NB4 (cell line): Measurements from ENCODE around the gene TNFRSF8.

Experiments
- DNase-seq: peaks from one replicate; pipeline ENCODE4 v3.0.0; 2010; ENCODE audit warnings: low read depth
- H3K4me3 ChIP-seq: one replicate; pipeline ENCODE4 v1.5.1; 2011; ENCODE audit warnings: mild to moderate bottlenecking, low read depth, low read length, moderate library complexity
- CTCF ChIP-seq: IDR thresholded peaks from one replicate; pipeline ENCODE4 v1.5.1; 2012; ENCODE audit warnings: low read depth, low read length
- MYC ChIP-seq: IDR thresholded peaks from 2 replicates; pipeline ENCODE4 v1.6.1; 2011; ENCODE audit warnings: low read depth, low read length
- POLR2A ChIP-seq: IDR thresholded peaks from 2 replicates; pipeline ENCODE4 v1.6.1; 2011; ENCODE audit warnings: mild to moderate bottlenecking; ENCODE audit not compliant: insufficient read length; ENCODE audit errors: extremely low read depth
- TF ChIP-seq, protein P1 (sequence below): IDR thresholded peaks from 2 replicates; pipeline ENCODE4 v1.6.1; 2011; ENCODE audit warnings: low read depth, low read length

TNFRSF8 gene

DNA sequence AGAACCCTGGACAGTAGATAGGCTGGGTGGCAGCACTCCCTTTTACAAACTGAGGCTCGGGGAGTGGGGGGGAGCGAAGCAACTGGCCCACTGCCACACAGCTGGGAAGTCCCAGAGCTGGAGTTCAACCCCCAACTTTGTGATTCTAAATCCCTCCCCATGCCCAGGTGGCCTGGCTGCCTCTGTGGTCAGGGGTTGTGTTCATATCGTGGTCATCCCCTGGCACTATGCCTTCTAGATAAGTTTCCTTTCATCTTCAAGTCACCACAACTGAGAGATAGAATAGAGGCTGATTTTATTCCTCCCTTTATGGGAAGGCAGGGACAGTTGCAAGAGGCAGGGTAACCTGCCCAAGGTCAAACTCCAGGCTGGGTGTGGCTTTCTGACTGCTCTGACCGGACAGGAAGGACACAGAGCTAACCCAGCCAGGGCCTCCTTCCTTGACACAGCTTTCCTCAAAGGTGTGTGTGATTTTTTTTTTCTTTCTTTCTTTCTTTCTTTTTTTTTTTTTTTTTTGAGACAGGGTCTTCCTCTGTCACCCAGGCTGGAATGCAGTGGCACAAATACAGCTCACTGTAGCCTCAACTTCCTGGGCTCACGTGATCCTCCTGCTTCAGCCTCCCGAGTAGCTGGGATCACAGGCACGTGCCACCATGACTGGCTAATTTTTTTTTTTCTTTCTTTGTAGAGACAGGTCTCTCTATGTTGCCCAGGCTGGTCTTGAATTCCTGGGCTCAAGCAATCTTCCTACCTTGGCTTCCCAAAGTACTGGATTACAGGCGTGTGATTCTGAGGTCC, 85.3 kb downstream of the TNFRSF8 start:
- no peak overlapping the region for H3K4me3 ChIP-seq

DNA sequence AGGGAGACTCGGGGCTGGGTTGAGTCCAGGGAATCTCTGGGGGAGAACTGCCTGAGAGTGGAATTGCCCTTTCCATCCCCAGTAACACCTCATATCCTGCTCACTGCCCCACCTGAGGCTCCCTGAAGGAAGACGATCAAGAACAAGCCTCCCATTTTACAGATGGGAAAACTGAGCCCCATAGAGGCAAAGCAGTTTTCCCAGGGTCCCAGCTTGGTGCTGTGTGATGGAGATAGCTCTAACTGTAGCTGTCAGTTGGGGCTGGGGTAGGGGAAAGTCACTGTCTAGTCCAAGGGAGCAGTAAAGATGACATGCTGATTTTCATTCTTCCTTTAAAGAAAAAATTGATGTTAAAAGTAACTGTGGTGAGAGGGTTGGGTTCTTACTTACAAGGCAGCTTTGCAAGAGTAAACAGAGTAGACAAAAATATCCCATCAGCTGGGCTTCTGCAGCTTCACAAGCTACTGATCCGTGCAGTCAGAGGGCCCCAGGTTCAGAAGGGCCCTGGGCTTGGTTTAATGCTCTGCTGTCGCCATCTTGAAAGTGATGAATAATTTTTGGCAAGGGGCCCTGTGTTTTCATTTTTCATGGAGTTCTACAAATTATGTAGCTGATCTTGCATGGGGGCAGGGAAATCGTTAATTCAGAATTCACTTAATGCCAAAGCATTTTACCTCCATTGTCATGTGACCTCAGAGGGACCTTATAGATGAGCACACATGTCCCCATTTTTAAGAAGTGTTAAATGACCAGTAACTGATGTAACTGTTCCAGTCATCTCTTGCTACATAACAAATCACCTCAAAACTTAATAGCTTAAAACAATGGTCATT, 86.1 kb downstream of the TNFRSF8 start:
- DNase-seq = no peak
- no peak for TF ChIP-seq MYC
- TF ChIP-seq CTCF = no peak
- TF ChIP-seq, protein P1, sequence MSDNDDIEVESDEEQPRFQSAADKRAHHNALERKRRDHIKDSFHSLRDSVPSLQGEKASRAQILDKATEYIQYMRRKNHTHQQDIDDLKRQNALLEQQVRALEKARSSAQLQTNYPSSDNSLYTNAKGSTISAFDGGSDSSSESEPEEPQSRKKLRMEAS = no peak
- TF ChIP-seq POLR2A = no peak
- H3K4me3 ChIP-seq = no peak overlapping the region

More for the DNA sequence above, 85.3 kb downstream of the TNFRSF8 start:
- no peak for TF ChIP-seq CTCF
- peak; percentile 47 for DNase-seq

DNA sequence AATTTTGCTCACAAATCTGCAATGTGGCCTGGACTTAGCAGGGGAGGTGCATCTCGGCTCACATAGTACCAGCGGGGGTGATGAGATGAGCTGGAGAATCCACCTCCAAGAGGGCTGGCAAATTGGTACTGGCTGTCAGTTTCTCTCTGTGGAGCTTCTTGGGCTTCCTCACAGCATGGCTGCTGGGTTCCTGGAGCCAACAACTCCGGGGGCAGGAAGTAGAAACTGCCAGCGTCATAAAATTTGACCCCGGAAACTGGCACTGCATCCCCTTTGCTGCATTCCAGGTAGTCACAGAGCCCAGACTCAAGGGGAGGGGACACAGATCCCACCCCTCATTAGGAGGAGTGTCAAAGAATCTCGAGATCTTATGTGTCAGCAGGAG, 86.7 kb downstream of the TNFRSF8 start:
- no peak overlapping the region for H3K4me3 ChIP-seq
- no peak for DNase-seq
- TF ChIP-seq, protein P1 = no peak
- no peak for TF ChIP-seq CTCF
- no peak for TF ChIP-seq MYC
- TF ChIP-seq POLR2A = no peak

DNA sequence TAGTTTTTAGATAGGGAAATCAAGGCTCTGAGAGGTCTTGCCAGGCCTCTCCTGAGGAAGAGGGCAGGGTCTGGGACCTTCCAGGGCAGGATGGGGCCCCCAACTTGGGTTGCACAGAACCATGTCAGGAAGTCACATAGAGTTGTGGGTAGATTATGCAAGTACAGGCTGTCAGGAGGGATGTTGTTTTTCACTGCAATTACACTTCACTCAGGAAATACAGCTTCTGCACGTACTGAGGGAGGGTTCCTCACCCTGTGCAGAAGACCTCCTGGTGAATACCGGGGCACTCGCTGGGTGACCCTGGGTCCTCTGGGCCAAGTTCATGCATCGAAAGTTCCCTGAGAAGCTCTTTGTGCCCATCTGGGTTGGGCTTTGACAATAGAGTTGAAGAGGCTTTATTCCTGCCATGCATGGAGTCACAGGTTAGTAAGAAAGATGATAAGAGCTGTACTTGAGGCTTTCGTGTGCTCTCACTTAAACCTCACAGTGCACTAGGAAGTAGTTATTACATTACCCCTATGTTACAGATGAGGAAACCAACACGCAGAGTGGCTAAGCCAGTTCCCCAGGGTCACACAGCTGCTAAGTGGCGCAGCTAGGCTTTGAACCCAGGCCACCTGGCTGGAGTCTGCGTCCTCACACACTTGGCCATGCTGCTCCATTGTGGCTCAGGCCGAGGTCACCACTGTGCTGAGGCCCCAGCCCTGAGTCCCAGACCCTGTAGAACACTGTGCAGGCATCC, 87.5 kb downstream of the TNFRSF8 start:
- TF ChIP-seq CTCF (no peak), MYC (no peak), POLR2A (no peak)
- TF ChIP-seq, protein P1 = no peak
- H3K4me3 ChIP-seq = no peak overlapping the region
- peak; percentile 86 for DNase-seq

DNA sequence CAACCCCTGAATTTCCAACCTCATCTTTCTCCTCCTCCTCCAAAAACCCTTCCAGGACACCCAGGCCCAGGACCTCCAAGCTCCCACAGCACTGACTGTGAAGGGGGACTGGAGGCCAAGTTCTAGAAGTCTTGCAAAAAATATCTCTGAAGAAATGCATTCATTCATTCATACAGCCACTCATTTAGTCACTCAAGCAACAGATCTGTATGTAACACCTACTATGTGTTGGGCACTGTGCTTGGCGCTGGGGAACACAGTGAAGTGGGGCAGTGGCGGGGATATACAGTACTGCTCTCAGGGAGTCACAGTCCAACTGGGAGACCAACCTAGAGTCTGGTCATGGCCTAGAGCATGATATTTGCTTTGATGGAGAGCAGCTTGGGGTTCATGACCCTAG, 88.4 kb downstream of the TNFRSF8 start:
- DNase-seq = no peak
- no peak overlapping the region for H3K4me3 ChIP-seq
- TF ChIP-seq, protein P1 = no peak
- TF ChIP-seq POLR2A (no peak), MYC (no peak), CTCF (no peak)
